Prostate gland (tissue), 2 donors: ENCODE results near the gene SPATA21.
"Not testable (repeated sequence)": the region's sequence is repeated elsewhere in the genome, so short reads cannot be mapped to it uniquely, and the experiment has no call there.

Experiments used
- CTCF ChIP-seq, 4 experiments: fragments of 200-600 bp in 2 of 4; fragments of 450-650 bp in 2 of 4; sonication (generic) in 2 of 4; IDR thresholded peaks; 1 replicate in 3 of 4; 2 replicates in 1 of 4; pipeline ENCODE4 v1.5.1; 2016 to 2019; ENCODE audit warnings: antibody characterized with exemption in 4 of 4, mild to moderate bottlenecking in 2 of 4, moderate library complexity in 2 of 4
- POLR2A ChIP-seq: fragments of 450-650 bp; IDR thresholded peaks from one replicate; pipeline ENCODE4 v1.6.1; 2016; ENCODE audit warnings: antibody characterized with exemption, mild to moderate bottlenecking
- POLR2AphosphoS5 ChIP-seq: sonication (generic); formaldehyde crosslinking; IDR thresholded peaks from one replicate; pipeline ENCODE4 v1.6.1; 2017; ENCODE audit warnings: antibody characterized with exemption

- TF ChIP-seq CTCF (IDR thresholded peaks at IDR 0.05); POLR2A; POLR2AphosphoS5: not testable (repeated sequence)
Observed at GRCh38 chr1:16454909-16455308, 17.7 kb upstream of the SPATA21 start.
